ENCODE data around the gene TECR.

Gene TECR

DNA sequence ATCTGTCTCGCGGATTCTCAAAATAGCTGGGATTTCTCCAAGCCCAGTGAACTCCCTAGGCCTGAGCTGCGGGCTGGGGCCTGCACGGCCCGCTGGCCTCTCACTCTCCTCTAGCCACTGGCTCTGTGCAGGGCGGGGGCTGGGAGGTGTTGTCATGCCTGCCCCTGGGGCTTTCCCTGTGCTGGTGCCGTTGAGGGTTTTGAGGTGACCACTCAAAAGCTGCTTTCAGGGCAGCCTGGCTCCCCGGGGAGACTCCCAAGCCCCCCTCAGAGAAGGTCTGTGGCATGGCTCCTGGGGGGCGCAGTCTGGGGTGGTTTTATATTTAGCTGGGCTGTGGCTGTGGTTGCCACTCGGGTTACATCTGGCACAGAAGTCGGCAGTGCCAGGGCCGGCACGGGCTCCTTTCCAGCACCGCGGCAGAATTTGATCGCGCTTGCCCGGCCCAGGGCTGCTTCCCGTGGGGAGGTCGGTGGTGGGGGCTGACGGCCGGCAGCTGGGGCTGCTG, 32.5 kb downstream of the TECR start:
- H3K4me2 ChIP-seq (ENCODE audit: low read depth, low read length, poor library complexity, severe bottlenecking), result no peak overlapping the region

DNA sequence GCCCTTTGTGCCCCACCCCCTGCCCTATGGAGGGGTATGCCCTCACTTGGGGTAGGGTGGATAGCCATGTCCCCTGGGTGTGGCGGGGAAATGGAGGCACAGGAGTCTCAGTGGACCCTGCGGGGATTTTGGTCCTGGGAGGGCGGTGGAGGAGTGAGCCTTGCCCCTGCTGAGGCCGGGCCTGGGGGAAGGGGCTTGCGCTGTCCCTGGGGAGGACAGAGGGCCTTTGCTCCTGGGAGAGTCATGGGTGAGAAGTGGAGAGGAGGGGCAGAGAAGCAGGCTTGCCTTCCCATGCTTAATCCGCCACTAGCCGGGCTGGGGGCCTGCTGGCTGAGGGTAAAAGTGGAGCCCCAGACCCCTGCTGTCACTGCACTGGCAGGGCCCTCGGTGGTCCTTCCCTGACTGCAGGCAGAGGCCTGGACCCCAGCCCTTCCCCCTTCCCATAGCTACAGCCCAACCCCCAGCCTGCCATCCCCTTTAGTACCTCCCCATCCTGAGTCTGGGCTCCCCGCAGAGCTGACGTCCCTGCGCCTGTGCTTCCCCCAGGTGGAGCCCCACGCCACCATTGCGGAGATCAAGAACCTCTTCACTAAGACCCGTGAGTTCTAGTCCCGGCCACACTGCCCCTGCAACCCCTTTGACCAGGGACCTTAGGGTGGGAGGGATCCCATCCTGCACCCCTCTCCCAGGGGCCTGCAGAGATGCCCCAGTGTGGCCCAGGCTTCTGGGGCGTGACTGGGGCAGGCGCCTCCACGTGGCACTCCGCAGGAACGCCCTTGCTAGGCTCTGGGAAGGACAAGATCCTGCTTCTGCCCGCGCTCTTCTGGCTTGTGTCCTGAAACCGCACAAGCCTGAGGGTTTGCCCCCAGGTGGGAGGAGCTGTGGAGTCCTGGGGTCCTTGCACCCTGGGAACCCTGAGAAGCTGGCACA, 33.5 kb downstream of the TECR start:
- Histone ChIP-seq H3K79me2 (ENCODE audit: insufficient read depth, low read length) (peaks cover 26% of the 10 kb centered on the region; the same call in 1 of the 2 replicates), H4K20me1 (ENCODE audit: insufficient read depth, low read length, poor library complexity, severe bottlenecking) (peaks cover 17% of the 10 kb centered on the region), H3K36me3 (ENCODE audit: insufficient read depth, low read length) (peaks cover 20% of the 10 kb centered on the region; the same call in 1 of the 2 replicates), H3K4me1 (ENCODE audit: insufficient read depth, low read length, poor library complexity, severe bottlenecking) (no peaks in the 10 kb centered on the region), H3K4me2 (ENCODE audit: low read depth, low read length, poor library complexity, severe bottlenecking) (no peak overlapping the region), H3K9me2 (replicated peaks; ENCODE audit: low read depth, low read length) (no peaks in the 10 kb centered on the region), H3K9ac (ENCODE audit: low read depth, low read length, poor library complexity, severe bottlenecking) (no peak overlapping the region), H3K9me3 (ENCODE audit: insufficient read depth, low read depth, low read length) (no peaks in the 10 kb centered on the region), H3K4me3 (ENCODE audit: low read length, poor library complexity, severe bottlenecking) (no peak overlapping the region), H3K27me3 (ENCODE audit: insufficient read depth, low read length, poor library complexity, severe bottlenecking) (no peaks in the 10 kb centered on the region), H2AFZ (ENCODE audit: low read length) (no peak overlapping the region), H3F3A (ENCODE audit: low read depth) (no peaks in the 10 kb centered on the region)
- TF ChIP-seq EZH2phosphoT487 (IDR thresholded peaks at IDR 0.05; ENCODE audit: borderline replicate concordance), result no peak
- TF ChIP-seq, protein P1, sequence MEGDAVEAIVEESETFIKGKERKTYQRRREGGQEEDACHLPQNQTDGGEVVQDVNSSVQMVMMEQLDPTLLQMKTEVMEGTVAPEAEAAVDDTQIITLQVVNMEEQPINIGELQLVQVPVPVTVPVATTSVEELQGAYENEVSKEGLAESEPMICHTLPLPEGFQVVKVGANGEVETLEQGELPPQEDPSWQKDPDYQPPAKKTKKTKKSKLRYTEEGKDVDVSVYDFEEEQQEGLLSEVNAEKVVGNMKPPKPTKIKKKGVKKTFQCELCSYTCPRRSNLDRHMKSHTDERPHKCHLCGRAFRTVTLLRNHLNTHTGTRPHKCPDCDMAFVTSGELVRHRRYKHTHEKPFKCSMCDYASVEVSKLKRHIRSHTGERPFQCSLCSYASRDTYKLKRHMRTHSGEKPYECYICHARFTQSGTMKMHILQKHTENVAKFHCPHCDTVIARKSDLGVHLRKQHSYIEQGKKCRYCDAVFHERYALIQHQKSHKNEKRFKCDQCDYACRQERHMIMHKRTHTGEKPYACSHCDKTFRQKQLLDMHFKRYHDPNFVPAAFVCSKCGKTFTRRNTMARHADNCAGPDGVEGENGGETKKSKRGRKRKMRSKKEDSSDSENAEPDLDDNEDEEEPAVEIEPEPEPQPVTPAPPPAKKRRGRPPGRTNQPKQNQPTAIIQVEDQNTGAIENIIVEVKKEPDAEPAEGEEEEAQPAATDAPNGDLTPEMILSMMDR (conservative IDR thresholded peaks at IDR 0.05; ENCODE audit: low read length), result no peak

More for the DNA sequence above, 32.5 kb downstream of the TECR start:
- no peak overlapping the region for H2AFZ ChIP-seq (ENCODE audit: low read length)
- peaks cover 14% of the 10 kb centered on the region; the same call in 1 of the 2 replicates for H3K36me3 ChIP-seq (ENCODE audit: insufficient read depth, low read length)
- peaks cover 17% of the 10 kb centered on the region for H4K20me1 ChIP-seq (ENCODE audit: insufficient read depth, low read length, poor library complexity, severe bottlenecking)
- no peaks in the 10 kb centered on the region for H3K9me3 ChIP-seq (ENCODE audit: insufficient read depth, low read depth, low read length)
- TF ChIP-seq EZH2phosphoT487 (IDR thresholded peaks at IDR 0.05; ENCODE audit: borderline replicate concordance), result no peak
- TF ChIP-seq, protein P1 (conservative IDR thresholded peaks at IDR 0.05; ENCODE audit: low read length), result no peak
- no peaks in the 10 kb centered on the region for H3K9me2 ChIP-seq (replicated peaks; ENCODE audit: low read depth, low read length)
- no peak overlapping the region for H3K9ac ChIP-seq (ENCODE audit: low read depth, low read length, poor library complexity, severe bottlenecking)
- H3K4me3 ChIP-seq (ENCODE audit: low read length, poor library complexity, severe bottlenecking), result no peak overlapping the region
- H3K27me3 ChIP-seq (ENCODE audit: insufficient read depth, low read length, poor library complexity, severe bottlenecking), result no peaks in the 10 kb centered on the region
- H3F3A ChIP-seq (ENCODE audit: low read depth), result no peaks in the 10 kb centered on the region
- no peaks in the 10 kb centered on the region for H3K4me1 ChIP-seq (ENCODE audit: insufficient read depth, low read length, poor library complexity, severe bottlenecking)
- H3K79me2 ChIP-seq (ENCODE audit: insufficient read depth, low read length), result peaks cover 28% of the 10 kb centered on the region; the same call in 1 of the 2 replicates

DNA sequence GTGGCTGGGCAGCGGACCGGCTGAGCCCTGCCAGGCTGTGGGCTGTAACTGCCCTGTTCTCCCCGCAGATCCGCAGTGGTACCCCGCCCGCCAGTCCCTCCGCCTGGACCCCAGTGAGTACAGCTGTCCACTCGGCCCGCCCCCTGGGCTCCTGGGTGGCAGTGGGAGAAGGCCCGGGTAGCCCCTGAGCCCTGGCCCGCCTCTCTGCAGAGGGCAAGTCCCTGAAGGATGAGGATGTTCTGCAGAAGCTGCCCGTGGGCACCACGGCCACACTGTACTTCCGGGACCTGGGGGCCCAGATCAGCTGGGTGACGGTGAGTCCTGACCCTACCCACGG, 34.2 kb downstream of the TECR start:
- Histone ChIP-seq H3F3A (ENCODE audit: low read depth) (no peaks in the 10 kb centered on the region), H3K4me2 (ENCODE audit: low read depth, low read length, poor library complexity, severe bottlenecking) (no peak overlapping the region), H3K27me3 (ENCODE audit: insufficient read depth, low read length, poor library complexity, severe bottlenecking) (no peaks in the 10 kb centered on the region), H3K36me3 (ENCODE audit: insufficient read depth, low read length) (peaks cover 20% of the 10 kb centered on the region; the same call in 1 of the 2 replicates), H3K4me3 (ENCODE audit: low read length, poor library complexity, severe bottlenecking) (no peak overlapping the region), H3K9ac (ENCODE audit: low read depth, low read length, poor library complexity, severe bottlenecking) (no peak overlapping the region), H4K20me1 (ENCODE audit: insufficient read depth, low read length, poor library complexity, severe bottlenecking) (peaks cover 17% of the 10 kb centered on the region), H3K4me1 (ENCODE audit: insufficient read depth, low read length, poor library complexity, severe bottlenecking) (no peaks in the 10 kb centered on the region), H3K9me3 (ENCODE audit: insufficient read depth, low read depth, low read length) (no peaks in the 10 kb centered on the region), H3K79me2 (ENCODE audit: insufficient read depth, low read length) (peaks cover 23% of the 10 kb centered on the region; the same call in 1 of the 2 replicates), H2AFZ (ENCODE audit: low read length) (no peak overlapping the region), H3K9me2 (replicated peaks; ENCODE audit: low read depth, low read length) (no peaks in the 10 kb centered on the region)
- TF ChIP-seq EZH2phosphoT487 (IDR thresholded peaks at IDR 0.05; ENCODE audit: borderline replicate concordance), result no peak
- TF ChIP-seq, protein P1 (conservative IDR thresholded peaks at IDR 0.05; ENCODE audit: low read length), result no peak

All from Loucy (cell line).